Measurements from ENCODE around the gene ZNF81. TPM values are rescaled to one million over a fixed set of nuclear protein-coding genes. Genes with fewer than 3 reads are reported as not detected.
"Not testable (repeated sequence)": the region's sequence is repeated elsewhere in the genome, so short reads cannot be mapped to it uniquely, and the experiment has no call there.

The ZNF81 gene
- total RNA-seq, 4 donors from 2014 or later: 4.9 to 10.6 (median 7.1) TPM

- no peak for DNase-seq (ENCODE audit: low spot score)
- no peak for TF ChIP-seq CTCF (IDR thresholded peaks at IDR 0.05)
- ATAC-seq (ENCODE audit: low FRiP score): no peak
These were observed 61.3 kb downstream of the ZNF81 start for GRCh38 chrX:47898024-47898423.

- no peak for DNase-seq (ENCODE audit: low spot score)
- TF ChIP-seq CTCF (IDR thresholded peaks at IDR 0.05): no peak
- ATAC-seq (ENCODE audit: low FRiP score): no peak
These were observed 64.1 kb downstream of the ZNF81 start for GRCh38 chrX:47900833-47901232.

GRCh38 chrX:47902161-47902560 is 65.5 kb downstream of the ZNF81 start:
- TF ChIP-seq CTCF (IDR thresholded peaks at IDR 0.05): no peak

GRCh38 chrX:47915886-47916493 is 79.3 kb downstream of the ZNF81 start:
- no peak for TF ChIP-seq CTCF (IDR thresholded peaks at IDR 0.05)

More at GRCh38 chrX:47902161-47902560, 65.5 kb downstream of the ZNF81 start:
- ATAC-seq (ENCODE audit: low FRiP score): no peak
- no peak for DNase-seq (ENCODE audit: low spot score)

GRCh38 chrX:47918274-47918673 is 81.6 kb downstream of the ZNF81 start:
- no peak for TF ChIP-seq CTCF (IDR thresholded peaks at IDR 0.05)
- no peak for ATAC-seq (ENCODE audit: low FRiP score)

More at GRCh38 chrX:47915886-47916493, 79.3 kb downstream of the ZNF81 start:
- ATAC-seq (ENCODE audit: low FRiP score): no peak
- DNase-seq (ENCODE audit: low spot score): no peak

GRCh38 chrX:47927212-47927611 is 90.5 kb downstream of the ZNF81 start:
- TF ChIP-seq CTCF (IDR thresholded peaks at IDR 0.05): no peak
- DNase-seq (ENCODE audit: low spot score) (no peak), ATAC-seq (ENCODE audit: low FRiP score) (no peak)

More at GRCh38 chrX:47918274-47918673, 81.6 kb downstream of the ZNF81 start:
- DNase-seq (ENCODE audit: low spot score): no peak

GRCh38 chrX:47931970-47932369 is 95.3 kb downstream of the ZNF81 start:
- ATAC-seq (ENCODE audit: low FRiP score); DNase-seq (ENCODE audit: low spot score): not testable (repeated sequence)

Data from omental fat pad (tissue), 4 donors.